PC-3 (cell line): ENCODE results near the gene GP2. TPM values are rescaled to one million over a fixed set of nuclear protein-coding genes. Genes with fewer than 3 reads are reported as not detected.

Source experiments
- ATAC-seq: fragments of 200-7000 bp; cut with Tn5 transposase; 2 replicates; pipeline ENCODE4 v1.9.1; 2020; ENCODE audit warnings: mild to moderate bottlenecking, moderate library complexity
- BruUV-seq: library from RNA; stranded (reverse); fragments of 400-500 nt; replicated peaks from 2 replicates; lab custom pipeline; 2021; lab: Mats Ljungman, UMichigan
- CTCF ChIA-PET: fragments of 300-600 bp; sonication (Branson Sonifier 250); formaldehyde crosslinking; loops from one replicate; lab custom pipeline; 2022; ENCODE audit warnings: antibody characterized with exemption; lab: Charles Lee
- POLR2A ChIA-PET: fragments of 300-600 bp; sonication (Branson Sonifier 250); formaldehyde crosslinking; loops from one replicate; lab custom pipeline; 2022; ENCODE audit warnings: antibody characterized with exemption; ENCODE audit not compliant: unreplicated experiment; lab: Charles Lee
- DNase-seq: peaks from one replicate; pipeline ENCODE4 v3.0.0-alpha.2; 2015
- H2AFZ ChIP-seq: fragments of 300-600 bp; sonication (generic); 2 replicates; pipeline ENCODE4 v1.6.0; 2016; ENCODE audit warnings: antibody characterized with exemption, low read length
- H3F3A ChIP-seq: fragments of 300-600 bp; sonication (generic); one replicate; pipeline ENCODE4 v1.6.0; 2017; ENCODE audit warnings: antibody characterized with exemption, low read length, control low read depth, mild to moderate bottlenecking; ENCODE audit not compliant: unreplicated experiment
- H3K27ac ChIP-seq: fragments of 300-600 bp; sonication (generic); 2 replicates; pipeline ENCODE4 v1.5.1; 2016; ENCODE audit warnings: mild to moderate bottlenecking, low read length
- H3K27me3 ChIP-seq: fragments of 300-600 bp; sonication (generic); 2 replicates; pipeline ENCODE4 v1.6.1; 2016; ENCODE audit warnings: low read length, mixed read lengths
- H3K36me3 ChIP-seq: fragments of 300-600 bp; sonication (generic); 2 replicates; pipeline ENCODE4 v1.6.1; 2016; ENCODE audit warnings: low read depth, mixed run types, low read length, mixed read lengths
- H3K4me1 ChIP-seq: fragments of 300-600 bp; sonication (generic); 2 replicates; pipeline ENCODE4 v1.5.1; 2016; ENCODE audit warnings: low read length; ENCODE audit not compliant: insufficient read depth
- H3K4me2 ChIP-seq: fragments of 300-600 bp; sonication (generic); 2 replicates; pipeline ENCODE4 v1.6.0; 2016; ENCODE audit warnings: low read length
- H3K4me3 ChIP-seq: fragments of 300-600 bp; sonication (generic); 2 replicates; pipeline ENCODE4 v1.5.1; 2016; ENCODE audit warnings: mild to moderate bottlenecking, low read length, mixed read lengths
- H3K79me2 ChIP-seq: fragments of 300-600 bp; sonication (generic); 2 replicates; pipeline ENCODE4 v1.6.1; 2017; ENCODE audit warnings: low read length, mixed read lengths
- H3K9ac ChIP-seq: fragments of 300-600 bp; sonication (generic); 2 replicates; pipeline ENCODE4 v1.6.0; 2016; ENCODE audit warnings: mild to moderate bottlenecking, low read length
- H3K9me2 ChIP-seq: fragments of 300-600 bp; sonication (generic); replicated peaks from 2 replicates; pipeline ENCODE4 v1.6.1; 2016; ENCODE audit warnings: mixed run types, low read length, mixed read lengths
- H3K9me3 ChIP-seq: fragments of 300-600 bp; sonication (generic); 2 replicates; pipeline ENCODE4 v1.6.1; 2016; ENCODE audit warnings: low read length, mixed read lengths
- H4K20me1 ChIP-seq: fragments of 300-600 bp; sonication (generic); 2 replicates; pipeline ENCODE4 v1.6.1; 2016; ENCODE audit warnings: low read length, mixed read lengths
- EZH2 ChIP-seq: fragments of 300-600 bp; sonication (generic); IDR thresholded peaks from one replicate; pipeline ENCODE4 v1.6.1; 2017; ENCODE audit warnings: antibody characterized with exemption, mild to moderate bottlenecking, low read length; ENCODE audit not compliant: unreplicated experiment
- EZH2phosphoT487 ChIP-seq: fragments of 300-600 bp; sonication (generic); IDR thresholded peaks from 2 replicates; pipeline ENCODE4 v1.6.1; 2018; ENCODE audit warnings: mild to moderate bottlenecking, antibody characterized with exemption, low read length, borderline replicate concordance
- intact Hi-C: fragments of 100-400 bp; cut with micrococcal nuclease; formaldehyde crosslinking; loops from 2 replicates; pipeline ENCODE4 v1.9.0; 2023
- total RNA-seq: library from RNA; depleted of rRNA; stranded (reverse); fragments of >200 nt; gene quantifications from 2 replicates; pipeline ENCODE4 v1.2.3, GENCODE V29; 2014
- TF ChIP-seq, protein P1 (sequence below): fragments of 300-600 bp; sonication (generic); conservative IDR thresholded peaks from 2 replicates; pipeline ENCODE4 v1.5.1; 2017; ENCODE audit warnings: antibody characterized with exemption, low read depth, mild to moderate bottlenecking, low read length

Gene GP2
- total RNA-seq, 1 experiment from 2014 or later, result not detected

DNA sequence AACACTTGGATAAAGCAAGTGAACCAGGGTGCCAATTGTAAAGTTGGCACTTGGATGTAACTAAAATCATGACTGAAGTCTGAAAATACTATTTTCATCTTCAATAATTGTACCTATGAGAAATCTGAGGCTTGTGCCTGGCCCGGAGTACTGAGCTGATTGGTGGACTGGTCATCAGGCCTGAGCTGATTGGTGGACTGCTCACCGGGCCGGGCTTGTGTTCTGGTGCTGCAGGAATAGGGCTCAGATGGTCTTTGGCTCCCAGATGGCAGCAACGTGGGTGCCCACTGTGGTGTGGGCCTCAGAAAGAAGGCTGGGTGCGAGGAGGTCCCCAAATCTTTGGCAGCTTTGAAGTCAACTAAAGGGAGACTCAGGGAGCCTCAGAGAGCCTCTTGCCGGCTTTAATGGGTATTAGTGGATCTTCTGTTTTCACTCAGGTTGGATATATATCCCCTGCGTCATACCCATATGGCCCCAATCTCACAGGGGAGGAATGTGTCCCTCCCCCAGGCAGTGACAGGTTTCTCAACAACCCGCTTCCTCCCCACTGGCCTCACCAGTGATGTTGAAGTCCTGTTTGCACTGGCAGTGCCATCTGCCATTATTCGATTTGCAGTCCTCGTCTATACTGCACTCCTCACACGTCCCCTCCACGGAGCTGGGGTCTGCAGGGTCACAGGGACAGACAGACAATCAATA, 20.5 kb upstream of the GP2 start:
- ChIA-PET CTCF (no interaction called here), POLR2A (no interaction called here)
- intact Hi-C loops, result no loop called here
- no peaks in the 10 kb centered on the region for H3K4me1 ChIP-seq
- no peaks in the 10 kb centered on the region for H3K36me3 ChIP-seq
- no peak overlapping the region for H3K4me3 ChIP-seq
- no peaks in the 10 kb centered on the region for H3F3A ChIP-seq
- no peak overlapping the region for H2AFZ ChIP-seq
- no peaks in the 10 kb centered on the region for H4K20me1 ChIP-seq
- H3K9ac ChIP-seq, result no peak overlapping the region
- no peaks in the 10 kb centered on the region for H3K9me3 ChIP-seq
- no peak for DNase-seq
- no peak overlapping the region for H3K27ac ChIP-seq
- no peaks in the 10 kb centered on the region for H3K79me2 ChIP-seq
- TF ChIP-seq EZH2phosphoT487 (no peak), EZH2 (no peak)
- TF ChIP-seq, protein P1, sequence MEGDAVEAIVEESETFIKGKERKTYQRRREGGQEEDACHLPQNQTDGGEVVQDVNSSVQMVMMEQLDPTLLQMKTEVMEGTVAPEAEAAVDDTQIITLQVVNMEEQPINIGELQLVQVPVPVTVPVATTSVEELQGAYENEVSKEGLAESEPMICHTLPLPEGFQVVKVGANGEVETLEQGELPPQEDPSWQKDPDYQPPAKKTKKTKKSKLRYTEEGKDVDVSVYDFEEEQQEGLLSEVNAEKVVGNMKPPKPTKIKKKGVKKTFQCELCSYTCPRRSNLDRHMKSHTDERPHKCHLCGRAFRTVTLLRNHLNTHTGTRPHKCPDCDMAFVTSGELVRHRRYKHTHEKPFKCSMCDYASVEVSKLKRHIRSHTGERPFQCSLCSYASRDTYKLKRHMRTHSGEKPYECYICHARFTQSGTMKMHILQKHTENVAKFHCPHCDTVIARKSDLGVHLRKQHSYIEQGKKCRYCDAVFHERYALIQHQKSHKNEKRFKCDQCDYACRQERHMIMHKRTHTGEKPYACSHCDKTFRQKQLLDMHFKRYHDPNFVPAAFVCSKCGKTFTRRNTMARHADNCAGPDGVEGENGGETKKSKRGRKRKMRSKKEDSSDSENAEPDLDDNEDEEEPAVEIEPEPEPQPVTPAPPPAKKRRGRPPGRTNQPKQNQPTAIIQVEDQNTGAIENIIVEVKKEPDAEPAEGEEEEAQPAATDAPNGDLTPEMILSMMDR, result no peak
- H3K4me2 ChIP-seq, result no peak overlapping the region
- no peak for ATAC-seq
- H3K9me2 ChIP-seq, result no peaks in the 10 kb centered on the region
- H3K27me3 ChIP-seq, result no peaks in the 10 kb centered on the region
- BruUV-seq, result no TSS peak

DNA sequence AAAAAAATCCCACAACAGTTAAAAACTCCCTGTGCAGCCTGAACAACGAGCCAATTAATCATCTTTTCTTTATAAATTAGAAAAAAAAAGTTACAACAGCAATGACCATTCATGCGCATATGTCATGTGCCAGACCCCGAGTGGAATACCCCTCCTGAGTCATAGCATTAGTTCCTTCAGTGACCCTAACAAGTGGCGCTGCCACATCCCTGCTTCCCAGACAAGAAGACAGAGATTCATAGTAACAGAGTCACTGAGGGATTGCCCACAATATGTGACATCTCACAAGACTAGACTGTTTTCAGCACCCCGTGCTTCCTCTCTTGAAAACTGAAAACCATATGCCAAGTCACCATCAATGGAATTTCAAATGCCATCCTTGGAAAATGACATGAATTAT, 17.3 kb upstream of the GP2 start:
- ChIA-PET CTCF (no interaction called here), POLR2A (no interaction called here)
- Histone ChIP-seq H3K9me3 (no peaks in the 10 kb centered on the region), H3K4me1 (no peaks in the 10 kb centered on the region), H3K79me2 (no peaks in the 10 kb centered on the region), H3K27me3 (no peaks in the 10 kb centered on the region), H2AFZ (no peak overlapping the region), H3K36me3 (no peaks in the 10 kb centered on the region), H3K27ac (no peak overlapping the region), H3K9ac (no peak overlapping the region), H3F3A (no peaks in the 10 kb centered on the region), H4K20me1 (no peaks in the 10 kb centered on the region), H3K4me3 (no peak overlapping the region), H3K4me2 (no peak overlapping the region), H3K9me2 (no peaks in the 10 kb centered on the region)
- no peak for ATAC-seq
- intact Hi-C loops, result no loop called here
- no peak for DNase-seq
- TF ChIP-seq EZH2 (no peak), EZH2phosphoT487 (no peak)
- TF ChIP-seq, protein P1, result no peak
- no TSS peak for BruUV-seq

DNA sequence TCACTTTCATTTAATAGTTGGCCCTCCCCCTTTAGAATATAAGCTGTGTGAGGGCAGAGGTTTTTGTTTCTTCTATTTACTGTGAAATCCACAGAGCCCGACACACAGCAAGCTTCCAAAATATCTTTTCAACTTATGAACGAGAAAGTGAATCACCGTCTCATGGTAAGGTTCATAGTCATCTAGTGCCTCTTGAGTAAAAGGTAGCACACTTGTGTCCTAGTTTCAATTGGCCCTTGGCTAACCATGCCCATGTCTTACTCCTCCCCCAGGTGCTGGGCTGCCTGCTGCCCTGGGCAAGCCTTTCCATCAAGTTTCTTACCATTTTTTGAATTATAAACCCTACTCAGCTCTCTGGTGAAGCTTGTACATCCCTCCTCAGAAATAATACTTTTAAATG, 12.4 kb upstream of the GP2 start:
- CTCF ChIA-PET, result no interaction called here
- DNase-seq (no peak), ATAC-seq (no peak)
- no peaks in the 10 kb centered on the region for H3K27me3 ChIP-seq
- no peaks in the 10 kb centered on the region for H3K79me2 ChIP-seq
- POLR2A ChIA-PET, result no interaction called here
- H3K36me3 ChIP-seq, result no peaks in the 10 kb centered on the region
- no peaks in the 10 kb centered on the region for H3K4me1 ChIP-seq
- no peak overlapping the region for H3K27ac ChIP-seq
- no peaks in the 10 kb centered on the region for H3K9me3 ChIP-seq
- H3K4me2 ChIP-seq, result no peak overlapping the region
- intact Hi-C loops, result no loop called here
- TF ChIP-seq, protein P1, result no peak
- TF ChIP-seq EZH2phosphoT487, result no peak
- no peak for TF ChIP-seq EZH2
- no peaks in the 10 kb centered on the region for H4K20me1 ChIP-seq
- no peak overlapping the region for H2AFZ ChIP-seq
- H3K9ac ChIP-seq, result no peak overlapping the region
- no peak overlapping the region for H3K4me3 ChIP-seq
- BruUV-seq, result no TSS peak
- no peaks in the 10 kb centered on the region for H3K9me2 ChIP-seq
- H3F3A ChIP-seq, result no peaks in the 10 kb centered on the region
